Hepatocyte (in vitro differentiated cells): Measurements from ENCODE around the gene EHMT2. TPM values are rescaled to one million over a fixed set of nuclear protein-coding genes. Genes with fewer than 3 reads are reported as not detected.

Experiments used
- DNase-seq: peaks from one replicate; pipeline ENCODE4 v3.0.0-alpha.2; 2016; ENCODE audit warnings: low spot score
- H2AFZ ChIP-seq: fragments of 200-600 bp; sonication (generic); 2 replicates; pipeline ENCODE4 v1.6.0; 2016; ENCODE audit warnings: antibody characterized with exemption, mild to moderate bottlenecking
- H3K27ac ChIP-seq: fragments of 200-600 bp; sonication (generic); 2 replicates; pipeline ENCODE4 v1.5.1; 2016; ENCODE audit warnings: mild to moderate bottlenecking
- H3K27me3 ChIP-seq: fragments of 200-600 bp; sonication (generic); 2 replicates; pipeline ENCODE4 v1.6.1; 2016
- H3K36me3 ChIP-seq: fragments of 200-600 bp; sonication (generic); replicated peaks from 2 replicates; pipeline ENCODE4 v1.5.1; 2016; ENCODE audit warnings: low read depth; ENCODE audit not compliant: insufficient read depth
- H3K4me1 ChIP-seq: fragments of 200-600 bp; sonication (generic); 2 replicates; pipeline ENCODE4 v1.5.1; 2016; ENCODE audit warnings: mild to moderate bottlenecking, moderate library complexity; ENCODE audit not compliant: insufficient read depth
- H3K4me2 ChIP-seq: fragments of 200-600 bp; sonication (generic); 2 replicates; pipeline ENCODE4 v1.6.0; 2016
- H3K4me3 ChIP-seq: fragments of 200-600 bp; sonication (generic); 2 replicates; pipeline ENCODE4 v1.5.1; 2016; ENCODE audit warnings: mild to moderate bottlenecking
- H3K79me2 ChIP-seq: fragments of 200-600 bp; sonication (generic); 2 replicates; pipeline ENCODE4 v1.6.0; 2017; ENCODE audit warnings: mild to moderate bottlenecking
- H3K9me2 ChIP-seq: fragments of 200-600 bp; sonication (generic); replicated peaks from 2 replicates; pipeline ENCODE4 v1.6.0; 2017; ENCODE audit warnings: mild to moderate bottlenecking; ENCODE audit not compliant: insufficient read depth
- H3K9me3 ChIP-seq: fragments of 200-600 bp; sonication (generic); 2 replicates; pipeline ENCODE4 v1.5.1; 2016; ENCODE audit warnings: low read depth, mild to moderate bottlenecking
- H4K20me1 ChIP-seq: fragments of 200-600 bp; sonication (generic); 2 replicates; pipeline ENCODE4 v1.6.0; 2016; ENCODE audit warnings: mild to moderate bottlenecking; ENCODE audit not compliant: insufficient read depth, poor library complexity, severe bottlenecking
- EZH2 ChIP-seq: fragments of 200-600 bp; sonication (generic); IDR thresholded peaks from 2 replicates; pipeline ENCODE4 v1.6.1; 2016; ENCODE audit warnings: antibody characterized with exemption, mild to moderate bottlenecking, borderline replicate concordance
- EZH2phosphoT487 ChIP-seq: fragments of 200-600 bp; sonication (generic); IDR thresholded peaks from one replicate; pipeline ENCODE4 v1.6.1; 2018; ENCODE audit warnings: antibody characterized with exemption, mild to moderate bottlenecking, low read depth, moderate library complexity; ENCODE audit not compliant: unreplicated experiment, severe bottlenecking
- WGBS: methylation state at CpG from one replicate; pipeline ENCODE4 v1.1.6; 2016; ENCODE audit warnings: low lambda C conversion rate; ENCODE audit errors: missing lambda C conversion rate; 5-methylcytosine and 5-hydroxymethylcytosine counted together
- polyA plus RNA-seq: library from polyadenylated mRNA; unstranded; fragments of >200 nt; fragmentation: Nextera tagmentation; extraction: Ambion mirVana; gene quantifications from 2 replicates; pipeline ENCODE4 v1.2.1, GENCODE V29; 2016
- total RNA-seq: library from RNA; depleted of rRNA; stranded (reverse); fragments of >200 nt; gene quantifications from 2 replicates; pipeline ENCODE4 v1.2.3, GENCODE V29; 2014
- TF ChIP-seq, protein P1 (sequence below): fragments of 200-600 bp; sonication (generic); IDR thresholded peaks from 2 replicates; pipeline ENCODE4 v1.5.1; 2016; ENCODE audit warnings: antibody characterized with exemption, mild to moderate bottlenecking; ENCODE audit not compliant: poor library complexity

Gene EHMT2
- total and polyA plus RNA-seq, 2 experiments from 2014 or later, result 40.0 to 41.9 TPM

GRCh38 chr6:31899882-31900722, 2.6 kb upstream of the EHMT2 start:
- Histone ChIP-seq H3K4me2 (peak overlapping the region; percentile 89), H3K4me1 (peaks cover 24% of the 10 kb centered on the region), H4K20me1 (no peaks in the 10 kb centered on the region), H3K9me3 (no peaks in the 10 kb centered on the region), H3K27me3 (no peaks in the 10 kb centered on the region), H3K36me3 (no peaks in the 10 kb centered on the region), H2AFZ (no peak overlapping the region), H3K27ac (no peak overlapping the region), H3K79me2 (peaks cover 37% of the 10 kb centered on the region), H3K4me3 (no peak overlapping the region), H3K9me2 (no peaks in the 10 kb centered on the region)
- TF ChIP-seq, protein P1, sequence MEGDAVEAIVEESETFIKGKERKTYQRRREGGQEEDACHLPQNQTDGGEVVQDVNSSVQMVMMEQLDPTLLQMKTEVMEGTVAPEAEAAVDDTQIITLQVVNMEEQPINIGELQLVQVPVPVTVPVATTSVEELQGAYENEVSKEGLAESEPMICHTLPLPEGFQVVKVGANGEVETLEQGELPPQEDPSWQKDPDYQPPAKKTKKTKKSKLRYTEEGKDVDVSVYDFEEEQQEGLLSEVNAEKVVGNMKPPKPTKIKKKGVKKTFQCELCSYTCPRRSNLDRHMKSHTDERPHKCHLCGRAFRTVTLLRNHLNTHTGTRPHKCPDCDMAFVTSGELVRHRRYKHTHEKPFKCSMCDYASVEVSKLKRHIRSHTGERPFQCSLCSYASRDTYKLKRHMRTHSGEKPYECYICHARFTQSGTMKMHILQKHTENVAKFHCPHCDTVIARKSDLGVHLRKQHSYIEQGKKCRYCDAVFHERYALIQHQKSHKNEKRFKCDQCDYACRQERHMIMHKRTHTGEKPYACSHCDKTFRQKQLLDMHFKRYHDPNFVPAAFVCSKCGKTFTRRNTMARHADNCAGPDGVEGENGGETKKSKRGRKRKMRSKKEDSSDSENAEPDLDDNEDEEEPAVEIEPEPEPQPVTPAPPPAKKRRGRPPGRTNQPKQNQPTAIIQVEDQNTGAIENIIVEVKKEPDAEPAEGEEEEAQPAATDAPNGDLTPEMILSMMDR, result no peak
- TF ChIP-seq EZH2phosphoT487, result no peak
- 92% methylated on average over 40 of the region's 49 CpGs for whole genome bisulfite sequencing
- DNase-seq, result no peak

GRCh38 chr6:31899215-31899614, 1.7 kb upstream of the EHMT2 start:
- no peak for DNase-seq
- no peaks in the 10 kb centered on the region for H3K36me3 ChIP-seq
- no peak overlapping the region for H3K27ac ChIP-seq
- H4K20me1 ChIP-seq, result no peaks in the 10 kb centered on the region
- H3K4me1 ChIP-seq, result peaks cover 24% of the 10 kb centered on the region
- TF ChIP-seq, protein P1, result no peak
- TF ChIP-seq EZH2, result no peak
- TF ChIP-seq EZH2phosphoT487, result no peak
- no peaks in the 10 kb centered on the region for H3K9me2 ChIP-seq
- H2AFZ ChIP-seq, result no peak overlapping the region
- H3K79me2 ChIP-seq, result peaks cover 37% of the 10 kb centered on the region
- 88% methylated on average over 5 of the region's 5 CpGs for WGBS
- H3K27me3 ChIP-seq, result no peaks in the 10 kb centered on the region
- no peaks in the 10 kb centered on the region for H3K9me3 ChIP-seq
- H3K4me2 ChIP-seq, result peak overlapping the region; percentile 89
- H3K4me3 ChIP-seq, result no peak overlapping the region

DNA sequence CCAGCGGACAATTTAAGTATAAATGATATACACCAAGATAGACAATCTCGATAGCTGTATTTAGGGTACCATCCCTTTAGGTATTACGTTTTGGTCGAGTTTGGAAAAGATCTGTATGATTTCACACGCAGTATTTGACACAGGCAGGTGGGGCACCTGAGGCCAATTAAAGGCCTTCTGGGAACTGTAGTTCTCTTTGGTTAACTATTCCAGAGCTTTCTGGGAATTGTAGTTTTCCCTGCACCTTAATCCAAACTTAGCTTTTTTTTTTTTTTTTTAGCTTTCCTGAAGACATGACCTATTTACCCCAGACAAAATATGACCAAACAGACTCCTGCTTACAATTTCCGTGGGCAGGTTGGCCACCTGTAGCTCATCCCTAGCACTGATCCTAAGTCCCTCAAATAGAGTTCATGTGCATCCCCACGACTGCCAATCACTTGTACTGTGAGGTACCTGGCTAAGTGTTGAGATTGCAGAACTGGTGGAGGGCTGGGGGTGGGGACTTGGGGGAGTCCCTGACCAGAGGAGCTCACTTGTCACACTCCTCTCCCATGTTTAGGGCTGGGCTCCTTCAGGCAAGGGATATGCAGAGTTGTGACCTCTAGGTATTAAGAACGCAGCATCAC, 999 bp upstream of the EHMT2 start:
- no peak for TF ChIP-seq EZH2phosphoT487
- TF ChIP-seq EZH2, result no peak
- TF ChIP-seq, protein P1, result no peak
- peak overlapping the region; percentile 70 for H3K27ac ChIP-seq
- no peaks in the 10 kb centered on the region for H3K36me3 ChIP-seq
- peak overlapping the region; percentile 89 for H3K4me2 ChIP-seq
- H3K79me2 ChIP-seq, result peaks cover 37% of the 10 kb centered on the region
- H3K4me3 ChIP-seq, result peak overlapping the region; percentile 63
- 16% methylated on average over 8 of the region's 8 CpGs for WGBS
- H3K9me3 ChIP-seq, result no peaks in the 10 kb centered on the region
- no peaks in the 10 kb centered on the region for H4K20me1 ChIP-seq
- no peaks in the 10 kb centered on the region for H3K27me3 ChIP-seq
- peaks cover 21% of the 10 kb centered on the region for H3K4me1 ChIP-seq
- DNase-seq, result peak; percentile 69
- H3K9me2 ChIP-seq, result no peaks in the 10 kb centered on the region
- peak overlapping the region; percentile 69 for H2AFZ ChIP-seq
